GM23338 (cell line): ENCODE data around the gene ESR1.

ENCODE experiments used
- EZH2 ChIP-seq: fragments of 200-600 bp; sonication (generic); IDR thresholded peaks from one replicate; pipeline ENCODE4 v1.8.0; 2017; ENCODE audit warnings: antibody characterized with exemption, mild to moderate bottlenecking, low read depth; ENCODE audit not compliant: unreplicated experiment
- EZH2phosphoT487 ChIP-seq: fragments of 200-600 bp; sonication (generic); IDR thresholded peaks from one replicate; pipeline ENCODE4 v1.8.1; 2018; ENCODE audit warnings: antibody characterized with exemption; ENCODE audit not compliant: unreplicated experiment
- POLR2AphosphoS5 ChIP-seq: IDR thresholded peaks from 2 replicates; pipeline ENCODE4 v1.6.1; 2016; ENCODE audit warnings: antibody characterized with exemption, low read depth
- TF ChIP-seq, protein P1 (sequence below), 2 experiments: fragments of 200-600 bp in 1 of 2; sonication (generic) in 1 of 2; conservative IDR thresholded peaks; 2 replicates each; pipeline versions ENCODE4 v1.5.1 to v1.6.1; 2016 to 2017; ENCODE audit warnings: antibody characterized with exemption in 2 of 2, low read depth in 2 of 2, mild to moderate bottlenecking in 2 of 2, moderate library complexity in 1 of 2

DNA sequence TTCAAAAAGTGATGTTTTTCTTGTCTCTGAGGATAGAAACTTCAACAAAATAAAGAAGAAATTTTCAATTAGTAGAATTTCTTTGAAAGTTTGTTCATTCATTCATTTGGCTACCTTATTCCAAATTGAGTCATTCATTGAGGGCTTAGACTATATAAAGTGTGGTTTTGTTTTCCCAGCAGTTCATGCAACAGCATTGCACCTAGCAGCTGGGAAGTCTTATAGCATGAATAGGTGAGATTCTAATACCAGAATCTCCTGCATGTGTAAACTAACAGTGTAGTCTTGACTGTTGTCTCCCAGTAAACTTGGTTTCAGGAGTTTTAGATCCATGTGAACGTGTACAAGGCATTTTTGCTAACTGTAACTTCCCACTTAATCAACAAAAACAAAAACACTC lies 7.1 kb downstream of the ESR1 start:
- TF ChIP-seq, protein P1, sequence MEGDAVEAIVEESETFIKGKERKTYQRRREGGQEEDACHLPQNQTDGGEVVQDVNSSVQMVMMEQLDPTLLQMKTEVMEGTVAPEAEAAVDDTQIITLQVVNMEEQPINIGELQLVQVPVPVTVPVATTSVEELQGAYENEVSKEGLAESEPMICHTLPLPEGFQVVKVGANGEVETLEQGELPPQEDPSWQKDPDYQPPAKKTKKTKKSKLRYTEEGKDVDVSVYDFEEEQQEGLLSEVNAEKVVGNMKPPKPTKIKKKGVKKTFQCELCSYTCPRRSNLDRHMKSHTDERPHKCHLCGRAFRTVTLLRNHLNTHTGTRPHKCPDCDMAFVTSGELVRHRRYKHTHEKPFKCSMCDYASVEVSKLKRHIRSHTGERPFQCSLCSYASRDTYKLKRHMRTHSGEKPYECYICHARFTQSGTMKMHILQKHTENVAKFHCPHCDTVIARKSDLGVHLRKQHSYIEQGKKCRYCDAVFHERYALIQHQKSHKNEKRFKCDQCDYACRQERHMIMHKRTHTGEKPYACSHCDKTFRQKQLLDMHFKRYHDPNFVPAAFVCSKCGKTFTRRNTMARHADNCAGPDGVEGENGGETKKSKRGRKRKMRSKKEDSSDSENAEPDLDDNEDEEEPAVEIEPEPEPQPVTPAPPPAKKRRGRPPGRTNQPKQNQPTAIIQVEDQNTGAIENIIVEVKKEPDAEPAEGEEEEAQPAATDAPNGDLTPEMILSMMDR (conservative IDR thresholded peaks at IDR 0.05; ENCODE audit: low read depth in 2 of 2), result no peak
- TF ChIP-seq POLR2AphosphoS5, result no peak
- no peak for TF ChIP-seq EZH2phosphoT487
- no peak for TF ChIP-seq EZH2
